Gastrocnemius medialis (tissue), 4 donors: ENCODE results near the gene C6orf89.
A peak's percentile ranks its signal among the peaks of the same experiment; 100 is the strongest.

Source experiments
- CTCF ChIP-seq, 5 experiments: fragments of 450-650 bp in 3 of 5; fragments of 200-600 bp in 2 of 5; sonication (generic) in 2 of 5; IDR thresholded peaks in 4 of 5; conservative IDR thresholded peaks in 1 of 5; 1 replicate in 4 of 5; 2 replicates in 1 of 5; pipeline ENCODE4 v1.5.1; 2016 to 2019; ENCODE audit warnings: antibody characterized with exemption in 5 of 5, mild to moderate bottlenecking in 3 of 5, moderate library complexity in 3 of 5
- POLR2A ChIP-seq, 2 donors: fragments of 450-650 bp; IDR thresholded peaks; one replicate each; pipeline ENCODE4 v1.6.1; 2017; ENCODE audit warnings: antibody characterized with exemption in 2 of 2, mild to moderate bottlenecking in 2 of 2, moderate library complexity in 2 of 2

GRCh38 chr6:36885461-36886401 lies at the start of gene C6orf89:
- peak; percentile 80 to 94 for TF ChIP-seq POLR2A (IDR thresholded peaks at IDR 0.05)
- peak; percentile 85 to 95 (median 91) for TF ChIP-seq CTCF (IDR thresholded peaks at IDR 0.05 in 4 of 5, conservative IDR thresholded peaks at IDR 0.05 in 1 of 5)
